WTC11 (cell line): Measurements from ENCODE around the gene RHOF. TPM values are rescaled to one million over a fixed set of nuclear protein-coding genes. Genes with fewer than 3 reads are reported as not detected.

Experiments
- ATAC-seq: fragments of 200-7000 bp; cut with Tn5 transposase; 2 replicates; pipeline ENCODE4 v1.10.0; 2021; ENCODE audit warnings: mild to moderate bottlenecking, moderate library complexity
- CTCF ChIA-PET: fragments of 300-600 bp; sonication (Branson Sonifier 250); formaldehyde crosslinking; loops from one replicate; lab custom pipeline; 2021; ENCODE audit warnings: antibody characterized with exemption; lab: Charles Lee
- POLR2A ChIA-PET: fragments of 350-600 bp; sonication (Branson Sonifier 250); formaldehyde crosslinking; loops from one replicate; lab custom pipeline; 2021; ENCODE audit warnings: antibody characterized with exemption; lab: Charles Lee
- DNase-seq: peaks from one replicate; pipeline ENCODE4 v3.0.0; 2021; ENCODE audit warnings: low spot score
- H3K27ac Mint-ChIP-seq: 2 replicates; pipeline ENCODE4 v1.8.0; 2021; ENCODE audit warnings: mixed read lengths
- H3K27me3 Mint-ChIP-seq: 2 replicates; pipeline ENCODE4 v1.8.0; 2021; ENCODE audit warnings: low read depth, mild to moderate bottlenecking, moderate library complexity, mixed read lengths
- H3K36me3 Mint-ChIP-seq: 2 replicates; pipeline ENCODE4 v1.8.0; 2021; ENCODE audit warnings: mixed read lengths
- H3K4me1 Mint-ChIP-seq: 2 replicates; pipeline ENCODE4 v1.8.0; 2022; ENCODE audit warnings: mixed read lengths
- H3K4me3 Mint-ChIP-seq: 2 replicates; pipeline ENCODE4 v1.8.0; 2021; ENCODE audit warnings: mild to moderate bottlenecking, moderate library complexity, mixed read lengths
- H3K9me3 Mint-ChIP-seq: 2 replicates; pipeline ENCODE4 v1.8.0; 2021; ENCODE audit warnings: mixed read lengths
- ARID4B ChIP-seq: sonication (generic); formaldehyde crosslinking; IDR thresholded peaks from 2 replicates; pipeline ENCODE4 v1.8.0; 2023; ENCODE audit warnings: missing genetic modification reagents, mild to moderate bottlenecking, borderline replicate concordance
- CBFB ChIP-seq: sonication (generic); formaldehyde crosslinking; IDR thresholded peaks from 2 replicates; pipeline ENCODE4 v1.8.1; 2022; ENCODE audit warnings: mild to moderate bottlenecking, low read depth, missing genetic modification reagents
- CREB1 ChIP-seq: sonication (generic); formaldehyde crosslinking; IDR thresholded peaks from 2 replicates; pipeline ENCODE4 v1.8.0; 2023; ENCODE audit warnings: mild to moderate bottlenecking, missing genetic modification reagents
- CREM ChIP-seq: sonication (generic); formaldehyde crosslinking; IDR thresholded peaks from 2 replicates; pipeline ENCODE4 v1.8.1; 2022; ENCODE audit warnings: mild to moderate bottlenecking, missing genetic modification reagents, moderate library complexity
- CTCF ChIP-seq: fragments of 200-600 bp; IDR thresholded peaks from 2 replicates; pipeline ENCODE4 v1.8.0; 2022; ENCODE audit warnings: antibody characterized with exemption
- E2F1 ChIP-seq: sonication (generic); formaldehyde crosslinking; IDR thresholded peaks from 2 replicates; pipeline ENCODE4 v1.8.0; 2022; ENCODE audit warnings: mild to moderate bottlenecking, missing genetic modification reagents
- GTF2I ChIP-seq: fragments of 250-450 bp; sonication (Bioruptor Pico); conservative IDR thresholded peaks from 2 replicates; pipeline ENCODE4 v1.4.0; 2021; ENCODE audit warnings: mild to moderate bottlenecking
- JAZF1 ChIP-seq: fragments of 250-450 bp; sonication (Bioruptor Pico); IDR thresholded peaks from 2 replicates; pipeline ENCODE4 v1.9.0; 2021; ENCODE audit warnings: moderate library complexity, mild to moderate bottlenecking, inconsistent platforms
- PRRX2 ChIP-seq: fragments of 250-450 bp; sonication (Bioruptor Pico); IDR thresholded peaks from 2 replicates; pipeline ENCODE4 v1.8.0; 2021; ENCODE audit warnings: mild to moderate bottlenecking
- SMAD4 ChIP-seq: sonication (generic); formaldehyde crosslinking; IDR thresholded peaks from 2 replicates; pipeline ENCODE4 v1.8.0; 2022; ENCODE audit warnings: mild to moderate bottlenecking, missing genetic modification reagents
- TP53 ChIP-seq: sonication (generic); formaldehyde crosslinking; IDR thresholded peaks from 2 replicates; pipeline ENCODE4 v1.8.1; 2023; ENCODE audit warnings: mild to moderate bottlenecking, missing genetic modification reagents
- USF2 ChIP-seq: sonication (generic); formaldehyde crosslinking; IDR thresholded peaks from 2 replicates; pipeline ENCODE4 v1.8.1; 2023; ENCODE audit warnings: mild to moderate bottlenecking, missing genetic modification reagents, moderate library complexity
- ZNF232 ChIP-seq: sonication (generic); formaldehyde crosslinking; IDR thresholded peaks from 2 replicates; pipeline ENCODE4 v1.8.0; 2022; ENCODE audit warnings: mild to moderate bottlenecking, missing genetic modification reagents
- ZNF263 ChIP-seq: sonication (generic); formaldehyde crosslinking; IDR thresholded peaks from 2 replicates; pipeline ENCODE4 v1.8.1; 2022; ENCODE audit warnings: low read depth, mild to moderate bottlenecking, moderate library complexity, missing genetic modification reagents
- ZNF532 ChIP-seq: fragments of 250-450 bp; sonication (Bioruptor Pico); IDR thresholded peaks from 2 replicates; pipeline ENCODE4 v1.9.0; 2021; ENCODE audit warnings: mild to moderate bottlenecking, borderline replicate concordance
- total RNA-seq: library from RNA; stranded (reverse); gene quantifications from 3 replicates; pipeline ENCODE4 v1.2.3, GENCODE V29; 2021

Gene RHOF
- total RNA-seq, 1 experiment from 2014 or later, result 45.3 TPM

- no peak for TF ChIP-seq E2F1
- TF ChIP-seq ZNF532, result no peak
- TF ChIP-seq CBFB, result no peak
- TF ChIP-seq PRRX2, result no peak
These were observed 20.5 kb upstream of the RHOF start (continued) for GRCh38 chr12:121813951-121814350.

- Mint-ChIP-seq H3K27ac (peak overlapping the region; percentile 68), H3K36me3 (peaks cover 25% of the 10 kb centered on the region)
- POLR2A ChIA-PET, result interaction anchor here (1.3 to 8.7 kb wide), 2 partner anchors 15 to 75 kb away, joined by 8 to 161 read pairs; partner anchors contain the start of genes PSMD9 and RHOF
- TF ChIP-seq USF2 (CRISPR knock-in tag), result no peak
- no peak for TF ChIP-seq SMAD4 (CRISPR knock-in tag)
- no peak for TF ChIP-seq ARID4B (CRISPR knock-in tag)
- TF ChIP-seq TP53, result no peak
- TF ChIP-seq CREM (CRISPR knock-in tag), result no peak
- TF ChIP-seq, all 79 proteins: peak for 0
- ATAC-seq (peak; percentile 12), DNase-seq (peak; percentile 44)
- Mint-ChIP-seq H3K4me3 (peak overlapping the region; percentile 87), H3K27me3 (no peaks in the 10 kb centered on the region), H3K4me1 (peaks cover 23% of the 10 kb centered on the region), H3K9me3 (no peaks in the 10 kb centered on the region)
- CTCF ChIA-PET, result interaction anchor here (0.6 to 11.9 kb wide), 6 partner anchors 9 to 233 kb away, joined by 3 to 532 read pairs (median 8); partner anchors contain the start of genes RHOF and SETD1B
These were observed 19.7 kb upstream of the RHOF start for GRCh38 chr12:121812921-121813896.

GRCh38 chr12:121812320-121812871, 18.9 kb upstream of the RHOF start:
- H3K27ac Mint-ChIP-seq, result peak overlapping the region; percentile 86
- TF ChIP-seq GTF2I (CRISPR knock-in tag) (peak; percentile 100), CTCF (0 out of 2 replicates have a peak, but pooled peaks have one; percentile 15), CREB1 (CRISPR knock-in tag) (0 out of 2 replicates have a peak, but pooled peaks have one; percentile 47), ZNF232 (CRISPR knock-in tag) (0 out of 2 replicates have a peak, but pooled peaks have one; percentile 35), ZNF263 (CRISPR knock-in tag) (peak; percentile 78; the same call in 1 of the 2 replicates), JAZF1 (no peak)
- peak; percentile 80 for ATAC-seq
- DNase-seq, result peak; percentile 86
- no peaks in the 10 kb centered on the region for H3K27me3 Mint-ChIP-seq
- ChIA-PET POLR2A (interaction anchor here (0.6 to 8.7 kb wide), 5 partner anchors 12 to 101 kb away, joined by 3 to 161 read pairs (median 4); partner anchors contain the start of genes PSMD9 and RHOF), CTCF (interaction anchor here (0.5 to 11.9 kb wide), 47 partner anchors 10 to 477 kb away, joined by 3 to 532 read pairs (median 4); partner anchors contain the start of genes ANAPC5, B3GNT4, CFAP251 and DIABLO)
- peak overlapping the region; percentile 87 for H3K4me3 Mint-ChIP-seq
- peaks cover 24% of the 10 kb centered on the region for H3K4me1 Mint-ChIP-seq
- H3K36me3 Mint-ChIP-seq, result peaks cover 19% of the 10 kb centered on the region
- H3K9me3 Mint-ChIP-seq, result no peaks in the 10 kb centered on the region
